ENCODE data around the gene PRAC1.

Gene PRAC1

DNA sequence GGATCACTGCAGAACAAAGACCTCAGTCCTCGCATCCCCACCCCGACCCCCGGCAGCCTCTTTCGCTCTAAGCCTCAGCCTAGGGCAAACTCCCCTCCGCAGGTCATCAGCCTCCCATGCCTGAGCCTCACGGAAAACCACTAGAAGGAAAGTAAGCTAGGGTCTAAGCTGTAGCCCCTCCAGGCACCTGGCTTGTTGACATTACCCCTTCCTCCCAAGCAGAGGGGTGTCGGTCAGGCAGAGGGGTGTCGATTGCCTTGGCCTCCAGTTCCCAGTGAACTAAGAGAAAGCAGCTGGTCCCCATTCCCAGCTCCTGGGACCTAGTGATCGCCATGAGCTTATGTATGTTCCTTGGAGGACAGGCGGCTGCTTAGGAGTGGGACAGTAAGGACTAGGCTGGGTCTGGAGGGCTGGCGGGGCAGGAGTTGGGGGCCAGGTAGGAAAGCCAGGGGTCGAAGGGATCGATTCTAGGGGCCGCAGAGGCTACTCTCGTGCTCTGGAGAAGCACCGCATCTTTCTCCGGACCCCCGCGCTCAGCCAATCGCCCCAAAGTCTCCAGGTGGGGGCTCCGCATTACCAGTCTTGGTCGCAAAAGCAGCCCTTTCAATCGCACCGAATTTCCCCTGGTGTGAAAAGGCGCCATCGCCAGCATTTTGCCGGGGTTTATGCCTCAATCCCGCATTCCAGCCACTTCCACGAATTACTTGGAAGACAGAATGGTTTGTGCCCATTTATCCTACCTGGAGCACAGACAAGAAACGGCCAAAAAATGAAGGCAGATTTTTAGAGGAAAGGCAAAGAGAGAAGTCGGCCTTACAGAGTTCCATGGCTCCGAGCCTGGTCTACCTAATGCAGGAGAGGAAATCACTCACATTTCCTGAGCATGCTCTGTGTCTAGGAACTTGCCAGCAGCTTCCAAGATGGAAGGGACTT is 27.6 kb upstream of the PRAC1 start:
- TF ChIP-seq NFIC (IDR thresholded peaks at IDR 0.05) (no peak), RAD21 (IDR thresholded peaks at IDR 0.05; ENCODE audit: low read depth) (no peak), TEAD4 (IDR thresholded peaks at IDR 0.05) (no peak), CREB1 (IDR thresholded peaks at IDR 0.05; ENCODE audit: low read depth) (no peak), ZBTB7A (IDR thresholded peaks at IDR 0.05; ENCODE audit: low read depth) (no peak), TCF12 (IDR thresholded peaks at IDR 0.05; ENCODE audit: low read depth) (no peak), FOXM1 (IDR thresholded peaks at IDR 0.05; ENCODE audit: borderline replicate concordance, low read depth) (no peak), EGR1 (IDR thresholded peaks at IDR 0.05) (no peak), CEBPB (IDR thresholded peaks at IDR 0.05) (no peak), TAF1 (IDR thresholded peaks at IDR 0.05; ENCODE audit: low read depth) (no peak), EP300 (IDR thresholded peaks at IDR 0.05; ENCODE audit: borderline replicate concordance) (no peak), USF1 (IDR thresholded peaks at IDR 0.05) (no peak), YY1 (IDR thresholded peaks at IDR 0.05; ENCODE audit: low read depth) (no peak)
- TF ChIP-seq, protein P1, sequence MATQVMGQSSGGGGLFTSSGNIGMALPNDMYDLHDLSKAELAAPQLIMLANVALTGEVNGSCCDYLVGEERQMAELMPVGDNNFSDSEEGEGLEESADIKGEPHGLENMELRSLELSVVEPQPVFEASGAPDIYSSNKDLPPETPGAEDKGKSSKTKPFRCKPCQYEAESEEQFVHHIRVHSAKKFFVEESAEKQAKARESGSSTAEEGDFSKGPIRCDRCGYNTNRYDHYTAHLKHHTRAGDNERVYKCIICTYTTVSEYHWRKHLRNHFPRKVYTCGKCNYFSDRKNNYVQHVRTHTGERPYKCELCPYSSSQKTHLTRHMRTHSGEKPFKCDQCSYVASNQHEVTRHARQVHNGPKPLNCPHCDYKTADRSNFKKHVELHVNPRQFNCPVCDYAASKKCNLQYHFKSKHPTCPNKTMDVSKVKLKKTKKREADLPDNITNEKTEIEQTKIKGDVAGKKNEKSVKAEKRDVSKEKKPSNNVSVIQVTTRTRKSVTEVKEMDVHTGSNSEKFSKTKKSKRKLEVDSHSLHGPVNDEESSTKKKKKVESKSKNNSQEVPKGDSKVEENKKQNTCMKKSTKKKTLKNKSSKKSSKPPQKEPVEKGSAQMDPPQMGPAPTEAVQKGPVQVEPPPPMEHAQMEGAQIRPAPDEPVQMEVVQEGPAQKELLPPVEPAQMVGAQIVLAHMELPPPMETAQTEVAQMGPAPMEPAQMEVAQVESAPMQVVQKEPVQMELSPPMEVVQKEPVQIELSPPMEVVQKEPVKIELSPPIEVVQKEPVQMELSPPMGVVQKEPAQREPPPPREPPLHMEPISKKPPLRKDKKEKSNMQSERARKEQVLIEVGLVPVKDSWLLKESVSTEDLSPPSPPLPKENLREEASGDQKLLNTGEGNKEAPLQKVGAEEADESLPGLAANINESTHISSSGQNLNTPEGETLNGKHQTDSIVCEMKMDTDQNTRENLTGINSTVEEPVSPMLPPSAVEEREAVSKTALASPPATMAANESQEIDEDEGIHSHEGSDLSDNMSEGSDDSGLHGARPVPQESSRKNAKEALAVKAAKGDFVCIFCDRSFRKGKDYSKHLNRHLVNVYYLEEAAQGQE (IDR thresholded peaks at IDR 0.05; ENCODE audit: low read depth), result no peak
- TF ChIP-seq, protein P2, sequence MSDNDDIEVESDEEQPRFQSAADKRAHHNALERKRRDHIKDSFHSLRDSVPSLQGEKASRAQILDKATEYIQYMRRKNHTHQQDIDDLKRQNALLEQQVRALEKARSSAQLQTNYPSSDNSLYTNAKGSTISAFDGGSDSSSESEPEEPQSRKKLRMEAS (IDR thresholded peaks at IDR 0.05), result no peak

GRCh38 chr17:48748718-48749566 is 26.6 kb upstream of the PRAC1 start:
- TF ChIP-seq TAF1 (IDR thresholded peaks at IDR 0.05; ENCODE audit: low read depth) (no peak), RAD21 (IDR thresholded peaks at IDR 0.05; ENCODE audit: low read depth) (no peak), YY1 (IDR thresholded peaks at IDR 0.05; ENCODE audit: low read depth) (no peak), CEBPB (IDR thresholded peaks at IDR 0.05) (no peak), EP300 (IDR thresholded peaks at IDR 0.05; ENCODE audit: borderline replicate concordance) (no peak), CREB1 (IDR thresholded peaks at IDR 0.05; ENCODE audit: low read depth) (no peak), EGR1 (IDR thresholded peaks at IDR 0.05) (no peak), NFIC (IDR thresholded peaks at IDR 0.05) (no peak), TCF12 (IDR thresholded peaks at IDR 0.05; ENCODE audit: low read depth) (no peak)
- TF ChIP-seq, protein P1 (IDR thresholded peaks at IDR 0.05; ENCODE audit: low read depth), result no peak

DNA sequence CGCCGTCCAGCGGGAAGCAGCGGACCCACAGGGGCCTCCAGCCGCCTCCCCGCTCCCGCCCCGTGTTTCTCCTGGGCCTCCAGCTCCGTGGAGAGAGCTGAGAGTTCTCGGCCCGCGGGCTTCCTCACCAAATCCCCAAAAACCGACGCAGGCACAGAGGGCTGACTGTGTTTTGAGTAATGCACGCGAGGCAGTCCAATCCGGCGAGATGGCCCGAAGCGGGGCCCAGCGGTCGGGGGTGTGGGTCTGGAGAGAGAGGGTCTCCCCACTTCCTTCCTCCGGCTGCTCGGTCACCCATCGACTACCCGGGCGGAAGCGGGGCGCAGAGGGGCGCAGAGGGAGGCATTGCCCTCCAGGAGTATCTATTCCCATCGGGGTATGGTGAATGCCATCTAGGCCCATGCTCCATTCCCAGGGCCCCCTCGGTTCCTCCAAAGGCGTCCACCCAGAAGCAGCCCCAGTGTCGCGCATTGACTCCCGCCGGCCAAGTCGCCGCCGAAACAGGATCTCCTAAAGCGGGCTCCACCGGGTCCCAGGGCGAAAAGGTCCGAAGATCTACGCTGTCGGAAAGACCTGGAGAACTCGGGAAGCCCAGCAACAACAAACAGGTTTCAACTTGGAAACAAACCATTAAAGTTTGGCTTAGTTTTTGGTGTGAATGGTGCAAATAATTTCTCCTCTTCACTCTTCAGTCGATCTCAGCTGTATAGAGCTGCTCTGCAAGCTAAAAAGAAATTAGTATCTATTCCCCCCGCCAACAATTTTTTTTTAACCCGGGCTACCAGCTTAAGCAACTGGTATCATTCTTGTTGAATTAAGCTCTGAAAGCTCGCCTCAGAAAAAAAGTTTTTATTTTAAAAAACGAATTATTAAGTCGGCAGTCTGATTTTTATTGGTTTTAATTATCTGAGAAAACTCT is 25.4 kb upstream of the PRAC1 start:
- TF ChIP-seq ZBTB7A (IDR thresholded peaks at IDR 0.05; ENCODE audit: low read depth) (no peak), TEAD4 (IDR thresholded peaks at IDR 0.05) (no peak), RAD21 (IDR thresholded peaks at IDR 0.05; ENCODE audit: low read depth) (no peak), FOXM1 (IDR thresholded peaks at IDR 0.05; ENCODE audit: borderline replicate concordance, low read depth) (no peak), CREB1 (IDR thresholded peaks at IDR 0.05; ENCODE audit: low read depth) (no peak), EP300 (IDR thresholded peaks at IDR 0.05; ENCODE audit: borderline replicate concordance) (no peak)
- TF ChIP-seq, protein P2 (IDR thresholded peaks at IDR 0.05), result no peak

GRCh38 chr17:48746916-48747444 is 24.7 kb upstream of the PRAC1 start:
- TF ChIP-seq TCF12 (IDR thresholded peaks at IDR 0.05; ENCODE audit: low read depth), result no peak
- no peak for TF ChIP-seq USF1 (IDR thresholded peaks at IDR 0.05)
- no peak for TF ChIP-seq ZBTB7A (IDR thresholded peaks at IDR 0.05; ENCODE audit: low read depth)
- no peak for TF ChIP-seq TEAD4 (IDR thresholded peaks at IDR 0.05)
- no peak for TF ChIP-seq TAF1 (IDR thresholded peaks at IDR 0.05; ENCODE audit: low read depth)
- TF ChIP-seq, protein P2 (IDR thresholded peaks at IDR 0.05), result no peak
- no peak for TF ChIP-seq RAD21 (IDR thresholded peaks at IDR 0.05; ENCODE audit: low read depth)
- TF ChIP-seq EP300 (IDR thresholded peaks at IDR 0.05; ENCODE audit: borderline replicate concordance), result no peak
- TF ChIP-seq NFIC (IDR thresholded peaks at IDR 0.05), result no peak
- TF ChIP-seq CREB1 (IDR thresholded peaks at IDR 0.05; ENCODE audit: low read depth), result no peak
- TF ChIP-seq, protein P1 (IDR thresholded peaks at IDR 0.05; ENCODE audit: low read depth), result no peak
- no peak for TF ChIP-seq YY1 (IDR thresholded peaks at IDR 0.05; ENCODE audit: low read depth)
- no peak for TF ChIP-seq FOXM1 (IDR thresholded peaks at IDR 0.05; ENCODE audit: borderline replicate concordance, low read depth)
- no peak for TF ChIP-seq EGR1 (IDR thresholded peaks at IDR 0.05)
- TF ChIP-seq CEBPB (IDR thresholded peaks at IDR 0.05), result no peak
